Activated CD8-positive, alpha-beta memory T cell treated with anti-CD3 and anti-CD28 coated beads, Interleukin-2, amount 50 U/mL, for 4 hours (primary cell): ENCODE results near the gene SLC5A8.
"Not testable (repeated sequence)": the region's sequence is repeated elsewhere in the genome, so short reads cannot be mapped to it uniquely, and the experiment has no call there.

Source experiments
- DNase-seq: peaks from one replicate; pipeline ENCODE4 v3.0.0-alpha.2; 2020

The SLC5A8 gene

GRCh38 chr12:101168001-101168400 lies 42.0 kb downstream of the SLC5A8 start:
- no peak for DNase-seq

GRCh38 chr12:101166866-101167265 lies 43.2 kb downstream of the SLC5A8 start:
- no peak for DNase-seq

GRCh38 chr12:101165319-101165718 lies 44.7 kb downstream of the SLC5A8 start:
- no peak for DNase-seq

- not testable (repeated sequence) for DNase-seq
These were observed 64.1 kb downstream of the SLC5A8 start for GRCh38 chr12:101145777-101146431.

- no peak for DNase-seq
These were observed 82.4 kb downstream of the SLC5A8 start for GRCh38 chr12:101127521-101128219.

- no peak for DNase-seq
These were observed 92.2 kb downstream of the SLC5A8 start for GRCh38 chr12:101117842-101118241.

GRCh38 chr12:101116911-101117310 lies 93.1 kb downstream of the SLC5A8 start:
- DNase-seq = no peak

- DNase-seq = no peak
These were observed 94.7 kb downstream of the SLC5A8 start for GRCh38 chr12:101115326-101115725.

- no peak for DNase-seq
These were observed 98.6 kb downstream of the SLC5A8 start for GRCh38 chr12:101111441-101111840.

GRCh38 chr12:101110866-101111265 lies 99.2 kb downstream of the SLC5A8 start:
- no peak for DNase-seq

GRCh38 chr12:101108130-101108529 lies 101.9 kb downstream of the SLC5A8 start:
- no peak for DNase-seq

GRCh38 chr12:101107032-101107763 lies 102.8 kb downstream of the SLC5A8 start:
- no peak for DNase-seq
